HG02588 (cell line): ENCODE measurements around the gene FRY.

Experiments used
- ATAC-seq: cut with Tn5 transposase; IDR thresholded peaks from one replicate; pipeline ENCODE4 v1.9.1; 2021; ENCODE audit warnings: mild to moderate bottlenecking, moderate library complexity; ENCODE audit not compliant: unreplicated experiment

The FRY gene

DNA sequence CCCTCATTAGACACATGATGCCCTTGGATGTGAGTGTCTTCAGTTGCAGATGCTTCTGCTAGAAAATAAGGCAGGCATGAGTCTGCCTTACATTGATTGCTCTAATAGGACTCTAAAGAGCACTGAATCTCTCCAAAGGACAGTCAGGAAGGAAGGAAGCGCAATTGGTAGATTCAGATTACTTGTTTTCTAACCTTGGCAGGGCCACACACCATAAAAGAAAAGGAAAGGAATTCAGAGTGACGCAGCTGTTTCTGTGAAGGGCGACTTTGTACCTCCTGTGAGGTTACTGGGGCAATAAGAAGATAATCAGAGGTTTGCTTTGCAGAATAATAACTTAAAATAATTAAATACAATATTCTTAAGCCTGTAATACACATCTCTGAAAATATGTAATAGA lies 48.0 kb downstream of the FRY start:
- no peak for ATAC-seq

DNA sequence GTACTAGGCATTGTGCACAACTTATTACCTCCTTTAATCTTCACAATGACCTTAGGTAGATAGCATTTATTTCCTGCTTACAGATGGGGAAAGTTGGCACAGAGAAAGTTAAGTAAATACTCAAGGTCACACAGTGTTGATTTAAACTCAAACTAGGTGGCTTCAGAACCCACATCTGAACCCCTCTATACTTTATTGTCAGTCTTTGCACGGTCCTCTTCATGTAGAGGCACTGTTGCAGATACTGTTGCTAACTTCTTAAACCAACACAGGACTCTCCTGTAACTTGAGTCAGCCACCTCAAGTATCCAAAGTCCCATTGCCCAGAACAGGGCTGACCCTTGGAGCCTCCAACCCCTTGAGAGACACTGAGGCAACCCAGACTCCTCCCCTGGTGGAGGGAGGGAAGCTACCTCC lies 48.8 kb downstream of the FRY start:
- ATAC-seq: no peak

DNA sequence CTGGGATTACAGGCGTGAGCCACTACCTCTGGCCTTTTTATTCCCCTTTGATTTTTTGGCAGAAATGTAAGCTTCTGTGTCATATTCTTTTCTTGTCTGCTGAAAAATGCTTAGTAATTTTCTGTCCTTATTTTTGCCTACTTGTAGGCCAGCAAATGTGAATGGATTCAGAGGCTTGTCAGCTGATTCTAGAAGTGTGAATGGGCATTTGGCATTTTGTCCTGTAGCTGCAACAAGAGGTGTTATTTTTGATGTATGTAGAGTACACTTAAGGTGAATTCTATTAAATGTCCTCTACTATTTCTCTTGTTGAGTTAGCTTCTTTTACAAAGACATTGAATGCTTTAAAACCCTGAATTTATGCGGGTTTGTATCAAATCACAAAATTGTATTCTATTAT lies 50.0 kb downstream of the FRY start:
- no peak for ATAC-seq

DNA sequence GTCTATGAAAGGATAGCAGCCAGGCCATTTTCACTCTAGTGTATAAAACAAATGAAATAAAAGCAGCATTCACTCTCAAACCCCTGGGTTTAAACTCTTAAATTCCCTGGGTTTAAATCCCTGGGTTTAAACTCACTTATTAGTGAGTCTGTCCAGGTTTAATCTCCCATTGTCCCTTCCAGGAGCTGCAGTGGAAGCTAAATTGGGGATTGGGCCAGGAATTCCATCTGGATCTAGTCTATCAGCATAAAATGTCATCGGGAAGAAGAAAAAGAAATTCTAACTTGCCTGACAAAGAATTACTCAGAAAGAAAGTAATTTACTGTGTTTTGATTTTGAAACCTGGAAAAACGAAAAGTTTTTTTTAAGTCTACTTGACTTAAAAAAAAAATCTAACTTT lies 54.8 kb downstream of the FRY start:
- ATAC-seq: no peak

GRCh38 chr13:32086791-32087441 lies 55.3 kb downstream of the FRY start:
- ATAC-seq: no peak

GRCh38 chr13:32087955-32088747 lies 56.6 kb downstream of the FRY start:
- ATAC-seq: no peak

GRCh38 chr13:32092496-32092895 lies 60.9 kb downstream of the FRY start:
- no peak for ATAC-seq

- no peak for ATAC-seq
Observed at GRCh38 chr13:32093006-32093405, 61.4 kb downstream of the FRY start.

DNA sequence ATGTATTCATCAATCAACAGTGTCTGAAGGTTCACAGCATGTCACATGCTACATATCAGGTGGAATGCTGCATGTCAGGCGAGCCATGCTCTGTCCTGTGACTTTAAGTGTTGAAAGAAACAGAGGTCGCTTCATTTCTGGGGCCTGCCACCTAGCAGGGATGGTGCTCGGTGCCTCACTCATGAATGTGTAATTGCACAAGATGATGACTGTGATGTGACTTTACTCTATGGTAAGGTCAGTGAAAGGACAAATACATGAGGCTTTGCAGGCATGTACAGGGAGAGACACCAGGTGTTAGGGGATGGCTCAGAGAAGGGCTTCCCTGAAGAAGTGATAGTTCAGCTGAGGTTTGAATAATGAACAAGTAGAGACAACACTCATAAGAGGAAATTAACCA lies 66.7 kb downstream of the FRY start:
- no peak for ATAC-seq

GRCh38 chr13:32105653-32106313 lies 74.2 kb downstream of the FRY start:
- no peak for ATAC-seq

DNA sequence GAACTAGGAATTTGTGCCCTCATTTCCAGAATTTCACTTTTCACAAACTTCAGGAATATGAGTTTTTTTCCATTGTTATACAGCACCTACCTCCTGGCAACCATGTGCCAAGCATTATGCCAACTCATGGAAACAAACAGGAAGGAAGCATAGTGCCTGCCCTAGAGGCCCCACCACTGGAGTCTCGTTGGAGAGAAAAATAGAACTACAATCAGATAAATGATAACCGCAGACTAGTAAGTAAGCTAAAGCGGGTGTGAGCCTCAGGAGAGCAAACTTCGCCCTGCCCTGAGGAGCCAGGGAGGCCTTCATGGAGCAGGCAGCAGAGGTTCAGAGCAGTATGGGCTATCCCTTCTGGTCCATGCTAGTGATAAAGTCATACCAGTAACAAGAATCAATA lies 75.9 kb downstream of the FRY start:
- ATAC-seq: no peak

DNA sequence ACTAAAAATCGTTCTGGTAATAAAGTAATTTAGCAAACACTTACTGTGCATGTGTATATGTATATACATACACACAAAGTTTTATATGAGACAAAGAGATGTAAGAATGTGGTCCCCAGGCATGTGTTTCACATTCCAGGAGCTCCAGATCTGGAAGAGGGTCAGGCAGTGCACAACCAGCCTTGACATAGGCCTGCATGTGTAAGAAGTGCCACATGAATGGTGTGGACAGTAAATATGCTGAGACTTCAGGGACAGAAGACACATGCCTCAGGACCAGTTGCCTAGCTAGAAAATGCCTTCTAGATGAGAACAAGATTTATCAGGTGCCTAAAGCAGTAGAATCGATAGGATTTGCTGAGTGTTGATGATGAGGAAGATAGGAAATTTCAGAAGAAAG lies 76.4 kb downstream of the FRY start:
- ATAC-seq: no peak

DNA sequence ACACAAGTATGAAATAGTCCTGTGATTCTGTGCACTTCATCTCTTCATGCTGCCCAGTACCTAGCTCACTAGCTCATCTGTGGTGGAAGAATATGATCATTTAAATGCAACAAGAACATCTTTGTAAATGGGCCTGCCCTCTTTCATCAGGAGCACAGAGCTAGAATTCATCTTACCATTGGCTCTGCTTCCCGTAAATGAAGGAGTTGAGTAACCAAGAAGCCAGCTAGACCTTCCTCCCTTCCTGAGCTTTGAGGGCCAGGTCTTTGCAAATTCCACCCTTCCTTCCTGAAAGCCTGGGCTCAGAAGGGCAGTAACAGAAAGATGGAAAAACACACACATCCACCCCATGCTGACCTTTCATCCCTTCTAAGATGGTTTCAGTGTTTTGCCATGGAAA lies 82.0 kb downstream of the FRY start:
- no peak for ATAC-seq

- no peak for ATAC-seq
Observed at GRCh38 chr13:32114284-32114950, 82.8 kb downstream of the FRY start.

DNA sequence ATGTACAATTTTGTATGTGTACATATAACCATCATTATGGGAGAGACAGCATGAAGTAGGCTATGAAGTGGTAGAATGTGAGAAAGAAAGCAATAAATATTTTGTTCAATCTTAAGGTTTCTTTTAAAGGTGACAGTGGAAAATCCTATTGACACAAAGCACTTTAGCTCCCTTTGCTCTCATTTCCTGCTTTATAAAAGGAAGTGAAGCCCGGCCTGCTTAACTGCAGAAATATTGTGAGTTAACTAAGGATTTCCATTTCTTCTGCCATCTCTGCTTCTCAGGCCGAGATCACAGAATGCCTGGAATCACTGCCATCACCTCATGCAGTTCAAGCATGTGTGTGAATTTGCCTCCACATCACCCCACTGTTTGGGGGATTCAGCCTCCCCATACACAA lies 83.5 kb downstream of the FRY start:
- no peak for ATAC-seq

DNA sequence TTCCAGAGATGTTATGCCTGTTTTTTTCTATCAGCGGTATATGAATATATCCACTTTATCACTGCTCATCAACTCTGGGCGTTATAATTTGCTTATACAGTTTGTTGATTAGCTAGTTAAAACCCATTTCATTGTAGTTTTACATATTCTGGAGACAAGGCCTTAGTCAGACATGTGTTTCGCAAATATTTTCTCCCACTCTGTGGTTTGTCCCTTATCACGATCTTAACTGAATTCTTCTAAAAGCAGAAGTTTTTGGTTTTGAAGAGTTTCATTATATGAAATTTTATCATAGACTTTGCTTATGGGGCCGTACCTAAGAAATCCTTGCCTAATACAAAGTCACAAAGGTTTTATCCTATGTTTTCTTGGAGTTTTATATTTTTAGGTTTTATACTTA lies 84.6 kb downstream of the FRY start:
- ATAC-seq: no peak

- ATAC-seq: no peak
Observed at GRCh38 chr13:32117001-32117400, 85.4 kb downstream of the FRY start.

DNA sequence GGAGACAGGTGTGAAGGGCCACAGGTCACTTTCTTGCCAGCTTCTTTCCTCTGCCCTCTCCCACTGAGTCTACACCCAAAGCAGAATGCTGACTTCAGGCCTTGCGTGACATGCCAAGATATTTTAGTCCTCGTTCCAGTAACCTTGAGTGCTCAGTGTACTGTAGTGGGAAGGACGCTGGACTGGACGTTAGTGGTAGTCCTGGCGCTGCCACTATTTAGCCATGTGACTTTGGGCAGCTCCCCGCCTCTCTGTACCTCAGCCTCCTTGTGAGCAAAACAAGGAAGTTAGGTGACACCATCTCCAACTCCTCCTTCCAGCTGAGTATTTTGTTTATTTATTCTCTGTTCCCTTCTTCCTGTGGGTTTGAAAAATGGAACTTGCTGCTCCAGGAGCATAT lies 86.1 kb downstream of the FRY start:
- ATAC-seq: no peak

DNA sequence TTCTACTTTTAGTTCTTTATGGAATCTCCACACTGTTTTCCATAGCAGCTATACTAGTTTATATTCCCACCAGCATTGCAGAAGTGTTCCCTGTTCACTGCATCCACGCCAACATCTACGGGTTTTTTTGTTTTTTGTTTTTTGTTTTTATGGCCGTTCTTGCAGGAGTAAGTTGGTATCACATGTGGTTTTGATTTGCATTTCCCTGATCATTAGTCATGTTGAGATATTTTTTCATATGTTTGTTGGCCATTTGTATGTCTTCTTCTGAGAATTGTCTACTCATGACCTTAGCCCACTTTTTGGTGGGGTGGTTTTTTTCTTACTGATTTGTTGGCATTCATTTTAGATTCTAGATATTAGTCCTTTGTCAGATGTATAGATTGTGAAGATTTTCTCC lies 89.7 kb downstream of the FRY start:
- ATAC-seq: no peak

- no peak for ATAC-seq
Observed at GRCh38 chr13:32124743-32125142, 93.2 kb downstream of the FRY start.

DNA sequence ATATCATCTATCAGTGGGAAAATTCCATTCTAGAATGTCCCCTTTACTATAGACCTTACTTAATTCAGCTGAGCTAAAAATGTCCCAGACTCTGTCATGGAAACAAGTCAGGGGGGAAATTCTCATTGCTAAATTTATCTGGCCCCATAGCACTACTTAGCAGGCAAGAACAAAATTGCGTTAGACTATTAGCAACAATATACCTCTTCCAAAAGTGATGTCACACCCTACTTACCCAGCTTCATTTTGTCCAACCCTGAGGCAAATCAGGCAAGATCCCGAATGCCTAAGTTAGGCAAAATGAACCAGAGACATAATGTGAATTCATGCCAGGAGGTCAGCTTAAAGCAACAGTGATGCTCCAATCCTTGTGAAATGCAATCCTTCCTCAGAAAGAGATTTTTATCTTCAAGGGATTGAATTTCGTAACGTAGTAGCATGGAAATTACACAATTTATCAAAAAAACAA lies 93.7 kb downstream of the FRY start:
- no peak for ATAC-seq

DNA sequence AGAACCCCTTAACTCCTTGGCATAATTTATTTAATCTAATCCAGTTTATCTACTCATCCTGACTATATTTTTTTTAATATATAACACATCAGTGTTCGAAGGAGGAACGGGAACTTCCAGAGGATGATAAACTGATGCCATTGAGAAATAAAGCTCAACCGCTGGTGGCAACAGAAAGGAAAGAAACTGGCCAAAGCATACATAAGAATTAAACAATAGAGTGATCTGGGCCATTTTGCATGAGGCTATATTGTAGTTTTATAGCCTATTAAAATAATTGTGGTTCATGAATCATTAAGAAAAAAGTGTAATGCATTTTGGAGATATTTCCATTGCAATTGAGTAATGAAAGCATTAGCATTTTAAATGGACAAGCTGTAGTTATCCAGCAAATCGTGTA lies 94.2 kb downstream of the FRY start:
- no peak for ATAC-seq
